Measurements from ENCODE around the gene UGT2B15.
"Not testable (repeated sequence)": the region's sequence is repeated elsewhere in the genome, so short reads cannot be mapped to it uniquely, and the experiment has no call there.

The UGT2B15 gene

GRCh38 chr4:68670479-68670939 is at the start of gene UGT2B15:
UGT2B15 (minus strand) TSS chr4:68670652; CDS start chr4:68670618, 34 bp downstream.
- DNase-seq = not testable (repeated sequence)

DNA sequence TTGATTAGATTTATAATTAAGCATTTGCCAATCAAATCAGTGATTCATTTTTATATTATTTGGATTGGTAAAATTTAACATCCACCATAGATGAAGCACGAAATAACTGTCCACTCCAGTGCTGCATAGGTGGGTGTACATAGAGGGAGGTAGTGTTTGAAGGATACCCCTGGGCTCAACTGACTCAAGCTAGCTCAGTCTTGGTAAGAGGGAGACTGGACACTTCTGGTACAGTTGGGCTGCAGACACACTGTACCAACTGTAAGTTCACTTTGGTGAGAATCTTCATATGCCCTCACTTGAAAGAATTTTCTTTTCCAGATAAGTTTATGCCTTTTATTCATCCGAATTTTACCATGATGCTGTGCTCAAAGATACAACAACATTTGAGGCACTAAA is 48.6 kb upstream of the UGT2B15 start:
- no peak for DNase-seq

- no peak for DNase-seq
Observed at GRCh38 chr4:68718447-68719074, 48.1 kb upstream of the UGT2B15 start.

DNA sequence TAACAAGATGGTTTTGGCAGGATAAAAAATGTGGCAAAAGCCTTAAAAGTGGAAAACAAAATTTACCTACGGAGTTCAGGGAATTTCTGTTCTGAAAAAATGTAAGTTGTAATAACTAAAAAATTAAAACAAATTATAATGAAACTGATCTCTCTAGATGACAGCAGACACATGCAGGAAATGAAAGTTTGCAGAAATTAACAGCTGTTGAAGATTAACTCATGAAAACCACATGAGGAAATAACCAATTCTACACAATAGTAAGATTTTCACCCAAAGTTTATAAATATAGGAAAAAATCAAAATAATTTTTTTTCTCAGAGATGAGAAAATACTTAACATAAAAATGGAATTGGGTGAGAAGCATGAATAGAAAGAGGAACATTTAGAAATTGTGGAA is 47.5 kb upstream of the UGT2B15 start:
- DNase-seq = no peak

GRCh38 chr4:68714400-68714799 is 43.9 kb upstream of the UGT2B15 start:
- no peak for DNase-seq

DNA sequence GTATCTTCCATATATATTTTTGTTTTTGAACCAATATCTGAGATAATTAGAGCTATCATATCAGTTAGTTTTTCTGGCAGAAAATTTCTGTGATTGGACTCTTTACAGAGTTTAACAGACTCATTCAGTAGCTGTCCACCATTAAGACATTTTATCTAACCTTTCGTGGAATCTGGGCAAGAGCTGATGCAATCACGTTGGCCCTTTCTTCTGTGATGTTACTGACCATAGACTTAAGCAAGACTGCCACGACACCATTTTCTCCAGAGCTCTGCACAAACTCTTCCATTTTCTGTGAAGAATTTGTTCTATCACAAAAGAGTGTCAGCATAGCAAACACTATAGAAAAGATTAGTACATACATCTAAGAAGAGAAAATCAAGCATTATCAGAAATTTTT is 41.8 kb upstream of the UGT2B15 start:
- no peak for DNase-seq

DNA sequence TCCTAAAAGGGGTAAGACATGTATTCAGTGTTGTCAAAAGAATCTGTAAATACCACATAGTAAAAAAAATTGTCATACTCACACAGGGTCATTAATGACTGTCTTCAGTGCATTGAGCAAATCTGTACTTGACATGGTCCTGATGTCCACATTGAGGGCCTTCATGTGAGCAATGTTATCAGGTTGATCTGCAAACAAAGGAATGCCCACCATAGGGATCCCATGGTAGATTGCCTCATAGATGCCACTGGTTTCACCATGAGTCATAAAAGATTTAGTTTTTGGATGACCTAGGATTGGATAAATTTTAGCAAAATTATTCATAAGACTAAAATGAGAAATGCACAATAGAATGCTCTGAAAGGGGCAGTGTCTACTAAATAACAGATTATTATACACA is 38.1 kb upstream of the UGT2B15 start:
- no peak for DNase-seq

GRCh38 chr4:68703168-68703567 is 32.7 kb upstream of the UGT2B15 start:
- not testable (repeated sequence) for DNase-seq

- no peak for DNase-seq
Observed at GRCh38 chr4:68700152-68700551, 29.7 kb upstream of the UGT2B15 start.

DNA sequence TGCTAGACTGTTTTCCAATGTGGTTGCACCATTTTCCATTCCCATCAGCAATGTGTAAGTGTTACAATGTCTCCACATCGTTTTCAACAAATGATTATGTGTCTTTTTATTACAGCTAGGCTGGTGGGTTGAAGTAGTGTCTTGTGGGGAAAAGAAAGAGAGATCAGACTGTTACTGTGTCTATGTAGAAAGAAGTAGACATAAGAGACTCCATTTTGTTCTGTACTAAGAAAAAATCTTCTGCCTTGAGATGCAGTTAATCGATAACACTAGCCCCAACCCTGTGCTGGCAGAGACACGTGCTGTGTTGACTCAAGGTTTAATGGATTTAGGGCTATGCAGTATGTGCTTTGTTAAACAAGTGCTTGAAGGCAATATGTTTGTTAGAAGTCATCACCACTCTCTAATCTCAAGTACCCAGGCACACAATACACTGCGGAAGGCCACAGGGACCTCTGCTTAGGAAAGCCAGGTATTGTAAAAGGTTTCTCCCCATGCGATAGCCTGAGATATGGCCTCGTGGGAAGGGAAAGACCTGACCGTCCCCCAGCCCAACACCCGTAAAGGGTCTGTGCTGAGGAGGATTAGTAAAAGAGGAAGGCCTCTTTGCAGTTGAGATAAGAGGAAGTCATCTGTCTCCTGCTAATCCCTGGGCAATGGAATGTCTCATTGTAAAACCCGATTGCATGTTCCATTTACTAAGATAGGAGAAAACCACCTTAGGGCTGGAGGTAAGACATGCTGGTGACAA is 23.0 kb upstream of the UGT2B15 start:
- DNase-seq = no peak

GRCh38 chr4:68691186-68691585 is 20.7 kb upstream of the UGT2B15 start:
- no peak for DNase-seq

DNA sequence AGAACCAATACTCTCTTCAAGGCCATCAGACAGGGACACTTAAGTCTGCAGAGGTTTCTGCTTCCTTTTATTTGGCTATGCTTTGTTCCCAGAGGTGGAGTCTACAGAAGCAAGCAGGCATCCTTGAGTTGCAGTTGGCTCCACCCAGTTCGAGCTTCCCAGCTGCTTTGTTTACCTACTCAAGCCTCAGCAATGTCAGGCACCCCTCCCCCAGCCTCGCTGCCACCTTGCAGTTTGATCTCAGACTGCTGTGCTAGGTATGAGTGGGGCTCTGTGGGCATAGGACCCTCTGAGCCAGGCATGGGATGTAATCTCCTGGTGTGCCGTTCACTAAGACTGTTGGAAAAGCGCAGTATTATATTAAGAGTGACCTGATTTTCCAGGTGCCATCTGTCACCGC is 12.6 kb upstream of the UGT2B15 start:
- no peak for DNase-seq

GRCh38 chr4:68681298-68681697 is 10.8 kb upstream of the UGT2B15 start:
- not testable (repeated sequence) for DNase-seq

DNA sequence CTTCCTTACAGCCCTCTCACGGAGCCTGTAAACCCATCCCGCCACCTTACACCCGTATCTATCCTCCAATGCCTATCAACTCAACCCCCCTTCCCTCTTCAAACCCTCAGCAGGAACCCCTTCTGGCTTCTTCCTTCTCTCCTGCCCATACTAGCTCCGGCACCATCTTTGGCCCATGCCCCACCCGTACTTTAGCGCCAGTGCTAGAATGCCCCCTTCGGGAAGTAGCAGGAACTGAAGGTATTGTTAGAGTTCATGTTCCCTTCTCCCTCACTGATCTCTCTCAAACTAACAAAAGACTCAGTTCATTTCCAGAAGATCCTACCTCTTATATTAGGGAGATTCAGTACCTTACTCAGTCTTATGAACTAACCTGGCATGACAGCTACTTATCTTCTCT is 2.7 kb upstream of the UGT2B15 start:
- DNase-seq = no peak

DNA sequence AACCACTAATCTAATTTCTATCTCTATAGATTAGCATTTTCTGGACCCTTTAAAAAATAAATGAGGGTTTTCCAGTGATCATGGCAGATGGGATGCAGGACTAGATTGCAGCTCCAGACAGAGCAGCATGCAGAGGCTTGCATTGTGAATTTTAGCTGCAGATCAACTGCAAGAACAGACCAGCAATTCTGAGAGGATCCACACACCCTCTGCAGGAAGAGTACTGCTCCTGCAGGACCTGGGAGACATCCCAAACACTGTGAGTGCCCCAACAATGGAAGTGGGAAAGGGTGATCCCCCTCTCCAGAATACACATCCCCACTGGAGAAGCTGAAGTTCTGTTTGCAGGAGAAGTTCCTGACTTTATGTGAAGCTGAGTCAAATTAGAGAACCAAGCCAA is 765 bp upstream of the UGT2B15 start:
- not testable (repeated sequence) for DNase-seq

DNA sequence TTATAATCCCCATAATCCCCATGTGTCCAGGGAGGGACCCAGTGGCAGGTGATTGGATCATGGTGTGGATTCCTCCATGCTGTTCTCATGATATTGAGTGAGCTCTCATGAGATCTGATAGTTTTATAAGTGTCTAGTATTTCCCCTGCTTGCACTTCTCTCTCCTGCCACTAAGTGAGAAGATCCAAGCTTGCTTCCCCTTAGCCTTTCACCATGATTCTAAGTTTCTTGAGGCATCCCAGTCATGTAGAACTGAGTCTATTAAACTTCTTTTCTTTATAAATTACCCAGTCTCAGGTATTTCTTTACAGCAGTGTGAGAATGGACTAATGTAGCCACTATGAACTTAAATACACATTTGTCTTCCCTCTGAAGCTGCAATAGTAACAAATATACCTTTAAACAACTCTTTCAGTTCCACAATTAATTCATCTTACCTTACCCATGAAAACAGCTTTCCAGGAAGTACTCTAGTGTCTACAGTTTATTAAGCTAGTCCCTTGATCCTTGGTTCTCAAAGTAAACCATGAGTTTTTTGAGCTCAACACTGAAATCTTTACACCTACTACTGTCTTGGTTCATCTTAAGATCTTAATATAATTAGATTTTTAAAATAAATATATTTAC is 1.8 kb downstream of the UGT2B15 start:
- DNase-seq = not testable (repeated sequence)

- not testable (repeated sequence) for DNase-seq
Observed at GRCh38 chr4:68667551-68667950, 2.9 kb downstream of the UGT2B15 start.

GRCh38 chr4:68664721-68665120 is 5.7 kb downstream of the UGT2B15 start:
- not testable (repeated sequence) for DNase-seq

GRCh38 chr4:68662836-68663574 is 7.4 kb downstream of the UGT2B15 start:
- DNase-seq = not testable (repeated sequence)

- no peak for DNase-seq
Observed at GRCh38 chr4:68658672-68659071, 11.8 kb downstream of the UGT2B15 start.

DNA sequence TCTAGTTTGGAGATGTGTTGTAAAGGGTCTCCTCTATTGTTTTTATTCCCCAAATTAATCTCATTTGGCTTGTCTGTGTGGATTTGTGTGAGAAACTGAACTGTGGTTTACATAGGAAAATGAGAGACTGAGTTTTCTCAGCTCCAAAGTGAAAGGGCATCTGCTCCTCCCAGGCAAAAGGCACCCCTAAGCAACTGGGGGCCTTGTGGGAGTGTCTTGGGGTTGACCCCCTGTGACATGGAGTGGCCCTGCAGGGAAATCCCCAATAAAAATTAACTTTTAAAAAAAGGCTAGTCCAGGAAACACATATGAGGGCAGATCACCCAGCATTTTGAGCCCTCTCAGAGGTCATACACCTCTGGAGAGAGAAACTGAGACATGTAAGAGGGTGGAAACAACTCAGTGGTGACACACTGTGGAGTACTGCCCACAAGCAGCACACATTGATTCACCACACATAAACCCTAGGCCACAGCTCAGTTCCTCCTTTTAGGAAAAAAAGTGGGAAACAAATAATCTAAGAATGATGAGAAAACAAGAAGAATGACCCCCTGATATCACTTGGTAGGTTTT is 13.3 kb downstream of the UGT2B15 start:
- not testable (repeated sequence) for DNase-seq

DNA sequence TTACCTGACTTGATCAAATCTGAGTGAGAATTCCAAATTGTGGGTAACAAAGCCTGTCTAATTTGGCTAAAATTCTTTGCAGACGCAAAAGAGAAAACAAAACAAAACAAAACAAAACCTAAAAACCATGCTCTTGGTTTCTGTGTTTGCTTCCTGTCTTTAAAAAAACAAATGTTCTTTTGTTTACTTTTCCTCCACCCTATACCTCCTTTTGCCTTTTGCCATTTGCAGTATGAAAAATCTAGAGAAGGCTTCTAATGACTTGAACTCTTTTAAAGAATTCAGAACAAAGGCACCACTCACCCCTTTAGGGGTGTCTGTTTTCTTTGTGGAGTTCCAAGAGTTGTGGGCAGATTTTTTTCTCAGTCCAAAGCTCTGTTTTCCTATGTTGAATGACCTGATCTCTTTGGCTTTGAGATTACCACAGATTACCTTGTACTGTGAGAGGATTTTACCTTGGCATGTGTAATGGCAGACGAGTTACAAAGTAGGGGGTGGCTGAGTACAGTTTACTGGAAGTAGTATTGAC is 13.9 kb downstream of the UGT2B15 start:
- not testable (repeated sequence) for DNase-seq
